Activated CD8-positive, alpha-beta T cell treated with anti-CD3 and anti-CD28 coated beads, Interleukin-2, amount 10 ng/mL, durations not matched to agents 7 days and 5 days (primary cell): ENCODE measurements around the gene FBLN1. TPM values are rescaled to one million over a fixed set of nuclear protein-coding genes. Genes with fewer than 3 reads are reported as not detected.

ENCODE experiments used
- ATAC-seq: fragments of 150-1000 bp; cut with Tn5 transposase; one replicate; pipeline ENCODE4 v1.10.0; 2021; ENCODE audit warnings: moderate library complexity
- CTCF ChIA-PET: fragments of 350-600 bp; sonication (Branson Sonifier 250); formaldehyde crosslinking; loops from one replicate; lab custom pipeline; 2021; ENCODE audit warnings: antibody characterized with exemption; lab: Charles Lee
- POLR2A ChIA-PET: fragments of 350-600 bp; sonication (Branson Sonifier 250); formaldehyde crosslinking; loops from one replicate; lab custom pipeline; 2021; ENCODE audit warnings: antibody characterized with exemption; lab: Charles Lee
- DNase-seq: peaks from one replicate; pipeline ENCODE4 v3.0.0-alpha.2; 2020
- H3K27ac Mint-ChIP-seq: one replicate; pipeline ENCODE4 v1.8.0; 2021; ENCODE audit warnings: mild to moderate bottlenecking, mixed read lengths
- H3K27me3 Mint-ChIP-seq: one replicate; pipeline ENCODE4 v1.8.0; 2021; ENCODE audit warnings: low read depth, mixed read lengths
- H3K36me3 Mint-ChIP-seq: one replicate; pipeline ENCODE4 v1.8.0; 2021; ENCODE audit warnings: low read depth, mixed read lengths
- H3K4me1 Mint-ChIP-seq: one replicate; pipeline ENCODE4 v1.8.0; 2021; ENCODE audit warnings: low read depth, mixed read lengths
- H3K4me3 Mint-ChIP-seq: one replicate; pipeline ENCODE4 v1.8.0; 2021; ENCODE audit warnings: mild to moderate bottlenecking, mixed read lengths
- H3K9me3 Mint-ChIP-seq: one replicate; pipeline ENCODE4 v1.8.0; 2022; ENCODE audit warnings: mixed read lengths; ENCODE audit not compliant: insufficient read depth
- total RNA-seq, 2 experiments: library from RNA; stranded (reverse); gene quantifications; one replicate each; pipeline ENCODE4 v1.2.3, GENCODE V29; 2021

Gene FBLN1
- total RNA-seq, 2 experiments from 2014 or later = not detected

DNA sequence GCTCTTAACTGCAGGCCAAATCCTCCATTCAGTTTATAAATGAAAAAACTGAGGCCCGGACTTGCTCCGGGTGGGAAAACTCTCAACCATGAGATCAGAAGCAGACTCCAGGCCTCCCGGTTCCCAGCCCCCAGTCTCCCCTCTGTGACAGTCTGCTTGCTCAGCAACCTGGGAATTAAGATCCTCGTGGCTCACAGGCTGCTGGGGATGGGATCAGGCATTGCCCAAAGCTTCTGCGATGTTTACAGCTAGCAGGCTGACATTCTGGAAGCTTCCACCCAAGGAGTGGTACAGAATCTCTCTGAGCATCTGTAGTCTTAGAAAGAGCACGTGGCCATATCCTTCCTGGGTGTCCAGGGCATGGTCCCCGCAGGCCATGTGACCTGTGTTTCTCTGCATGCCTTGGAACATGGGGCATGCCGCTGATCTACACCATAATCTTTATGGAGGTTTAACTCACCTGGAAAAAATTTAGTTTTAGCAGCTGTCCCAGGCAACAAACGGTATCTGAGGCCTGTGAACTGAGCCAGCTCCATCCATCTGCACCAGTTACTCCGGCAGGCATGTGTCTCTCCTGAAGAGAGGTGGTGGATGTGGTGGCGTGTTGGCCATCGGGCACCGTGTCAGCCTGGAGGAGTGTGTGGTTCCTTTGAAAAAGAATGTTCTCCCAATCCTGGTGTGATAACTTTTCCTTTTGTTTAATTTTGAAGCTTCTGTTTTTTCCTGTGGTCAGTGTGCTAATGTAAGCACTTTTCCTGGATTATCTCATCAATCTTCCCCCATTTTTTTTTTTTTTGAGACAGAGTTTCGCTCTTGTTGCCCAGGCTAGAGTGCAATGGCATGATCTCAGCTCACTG lies 7.9 kb downstream of the FBLN1 start:
- ATAC-seq = no peak
- Mint-ChIP-seq H3K4me1 (no peaks in the 10 kb centered on the region), H3K9me3 (no peaks in the 10 kb centered on the region), H3K4me3 (no peak overlapping the region), H3K27me3 (peaks cover 4% of the 10 kb centered on the region), H3K36me3 (no peaks in the 10 kb centered on the region), H3K27ac (no peak overlapping the region)
- ChIA-PET CTCF (no interaction called here), POLR2A (no interaction called here)
- DNase-seq = no peak

DNA sequence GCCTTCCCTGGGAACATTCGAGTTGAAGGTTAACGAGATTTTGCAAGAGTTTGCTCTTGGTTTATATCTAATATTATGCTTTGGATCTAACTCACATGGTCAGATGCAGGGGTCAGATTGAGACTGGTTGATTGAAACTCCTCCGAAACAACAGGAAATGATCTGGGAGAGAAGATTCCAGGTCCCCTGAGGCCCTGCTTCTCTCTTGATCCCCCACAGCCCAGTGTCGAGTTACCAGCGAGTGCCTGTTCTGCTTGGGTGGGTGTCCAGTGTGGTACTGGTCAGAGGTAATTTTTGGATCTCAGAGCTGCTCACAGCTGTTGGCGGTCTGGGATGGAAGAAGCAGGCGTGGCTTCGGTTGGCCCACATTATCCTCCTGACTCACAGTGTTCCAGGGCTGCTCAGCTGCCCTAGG lies 9.2 kb downstream of the FBLN1 start:
- no peaks in the 10 kb centered on the region for H3K9me3 Mint-ChIP-seq
- CTCF ChIA-PET = no interaction called here
- H3K27me3 Mint-ChIP-seq = no peaks in the 10 kb centered on the region
- POLR2A ChIA-PET = no interaction called here
- no peaks in the 10 kb centered on the region for H3K36me3 Mint-ChIP-seq
- ATAC-seq (no peak), DNase-seq (no peak)
- H3K27ac Mint-ChIP-seq = no peak overlapping the region
- H3K4me3 Mint-ChIP-seq = no peak overlapping the region
- H3K4me1 Mint-ChIP-seq = no peaks in the 10 kb centered on the region

DNA sequence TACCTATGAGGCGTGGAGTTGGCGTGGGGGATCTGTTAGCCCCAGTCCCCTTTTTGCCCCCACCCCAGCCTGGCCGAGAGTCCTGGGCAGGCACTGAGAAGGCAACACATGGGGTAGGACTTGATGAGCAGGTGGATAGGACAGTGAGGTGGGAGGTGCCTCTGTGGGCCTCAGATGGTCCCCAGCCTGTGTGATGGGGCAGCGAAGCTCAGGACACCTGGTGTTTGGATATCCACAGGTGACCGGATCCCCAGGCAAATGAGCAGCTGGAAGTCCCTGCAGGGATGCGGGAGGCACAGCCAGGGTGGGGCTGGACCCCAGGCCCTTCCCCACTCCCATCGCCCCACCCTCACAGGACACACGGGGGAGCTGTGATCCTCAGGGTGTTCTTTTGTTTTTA lies 9.7 kb downstream of the FBLN1 start:
- CTCF ChIA-PET = no interaction called here
- Mint-ChIP-seq H3K27me3 (no peaks in the 10 kb centered on the region), H3K4me1 (no peaks in the 10 kb centered on the region), H3K9me3 (no peaks in the 10 kb centered on the region), H3K4me3 (no peak overlapping the region), H3K36me3 (no peaks in the 10 kb centered on the region), H3K27ac (no peak overlapping the region)
- POLR2A ChIA-PET = no interaction called here
- DNase-seq = no peak
- ATAC-seq = no peak

DNA sequence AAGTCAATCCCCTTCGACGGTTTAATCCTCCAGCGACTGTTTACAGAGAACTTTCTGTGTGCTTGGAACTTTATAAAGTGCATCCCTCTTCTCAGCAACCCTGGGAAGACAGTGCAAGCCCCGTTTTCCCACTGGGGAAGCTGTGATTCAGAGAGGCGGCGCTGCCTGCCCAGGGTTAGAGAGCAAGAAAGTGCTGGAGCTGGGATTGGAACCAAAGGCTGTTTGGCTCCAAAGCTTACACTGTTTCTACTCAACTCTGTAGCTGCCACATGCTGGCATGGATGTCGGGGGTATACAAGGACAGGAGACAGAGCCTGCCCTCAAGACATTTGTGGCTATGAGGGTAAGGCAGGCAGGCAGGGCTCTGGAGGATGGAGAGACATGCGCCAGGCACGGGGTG lies 13.0 kb downstream of the FBLN1 start:
- no peak overlapping the region for H3K4me3 Mint-ChIP-seq
- DNase-seq = no peak
- H3K4me1 Mint-ChIP-seq = no peaks in the 10 kb centered on the region
- no peaks in the 10 kb centered on the region for H3K36me3 Mint-ChIP-seq
- H3K9me3 Mint-ChIP-seq = no peaks in the 10 kb centered on the region
- ATAC-seq = no peak
- H3K27me3 Mint-ChIP-seq = no peaks in the 10 kb centered on the region
- CTCF ChIA-PET = no interaction called here
- POLR2A ChIA-PET = no interaction called here
- no peak overlapping the region for H3K27ac Mint-ChIP-seq

DNA sequence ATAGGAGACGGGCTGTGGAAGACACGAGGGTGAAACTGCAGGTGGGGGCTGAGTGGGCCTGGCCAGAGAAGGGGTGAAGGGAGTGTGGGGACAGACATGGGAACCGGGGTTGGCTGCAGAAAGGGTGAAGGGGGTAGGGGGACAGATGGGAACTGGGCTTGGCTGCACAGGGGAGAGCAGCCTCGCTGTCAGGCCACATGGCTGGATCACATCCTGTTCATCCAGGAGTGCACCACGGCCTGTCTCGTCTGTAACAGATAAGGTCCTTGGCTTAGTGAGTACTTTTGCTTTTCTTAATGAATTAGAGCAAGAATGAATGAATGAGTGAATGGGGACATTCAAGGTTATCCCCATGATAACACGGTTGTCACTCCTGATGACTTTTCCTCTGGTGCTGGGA lies 13.5 kb downstream of the FBLN1 start:
- DNase-seq (no peak), ATAC-seq (no peak)
- Mint-ChIP-seq H3K9me3 (no peaks in the 10 kb centered on the region), H3K27ac (no peak overlapping the region), H3K4me1 (no peaks in the 10 kb centered on the region), H3K36me3 (no peaks in the 10 kb centered on the region), H3K27me3 (no peaks in the 10 kb centered on the region), H3K4me3 (no peak overlapping the region)
- ChIA-PET CTCF (no interaction called here), POLR2A (no interaction called here)

DNA sequence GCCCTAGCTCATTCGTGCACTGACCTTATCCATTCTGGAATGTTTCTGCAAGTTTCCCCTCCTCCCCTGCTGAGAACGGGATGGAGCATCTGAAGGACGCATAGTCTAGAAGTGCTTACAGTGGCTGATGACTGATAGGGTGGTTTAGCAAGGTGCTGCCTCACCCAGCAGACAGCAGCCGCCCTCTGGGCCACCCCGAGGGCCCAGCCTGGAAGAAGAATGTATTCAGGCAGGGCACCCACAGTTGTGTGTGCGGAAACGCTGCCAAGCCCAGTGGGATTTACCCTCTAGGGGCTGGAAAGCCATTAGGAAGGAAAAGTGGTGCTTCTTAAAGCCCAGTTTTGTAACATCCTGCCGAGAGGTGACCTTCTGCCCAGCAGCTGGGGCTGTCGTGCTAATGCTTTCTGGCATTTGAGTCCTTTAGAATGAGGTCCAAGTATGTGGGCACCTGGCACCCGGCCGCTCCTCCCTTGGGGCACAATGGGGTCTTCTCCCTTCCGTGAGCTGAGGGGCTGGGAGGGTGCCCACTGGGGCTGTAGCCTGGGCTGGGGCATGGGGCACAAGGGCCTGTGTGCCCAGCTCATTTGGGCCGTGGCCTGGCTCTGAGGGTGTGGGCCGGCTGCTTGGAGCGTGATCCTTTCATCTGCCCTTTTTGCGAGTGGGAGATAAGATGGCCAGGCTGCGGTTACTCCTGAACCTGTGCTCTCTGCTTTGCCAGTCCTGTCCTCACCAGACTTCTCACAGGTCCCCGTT lies 14.4 kb downstream of the FBLN1 start:
- Mint-ChIP-seq H3K27ac (no peak overlapping the region), H3K36me3 (no peaks in the 10 kb centered on the region), H3K9me3 (no peaks in the 10 kb centered on the region), H3K4me3 (no peak overlapping the region), H3K4me1 (no peaks in the 10 kb centered on the region), H3K27me3 (no peaks in the 10 kb centered on the region)
- CTCF ChIA-PET = no interaction called here
- DNase-seq (no peak), ATAC-seq (no peak)
- POLR2A ChIA-PET = no interaction called here

DNA sequence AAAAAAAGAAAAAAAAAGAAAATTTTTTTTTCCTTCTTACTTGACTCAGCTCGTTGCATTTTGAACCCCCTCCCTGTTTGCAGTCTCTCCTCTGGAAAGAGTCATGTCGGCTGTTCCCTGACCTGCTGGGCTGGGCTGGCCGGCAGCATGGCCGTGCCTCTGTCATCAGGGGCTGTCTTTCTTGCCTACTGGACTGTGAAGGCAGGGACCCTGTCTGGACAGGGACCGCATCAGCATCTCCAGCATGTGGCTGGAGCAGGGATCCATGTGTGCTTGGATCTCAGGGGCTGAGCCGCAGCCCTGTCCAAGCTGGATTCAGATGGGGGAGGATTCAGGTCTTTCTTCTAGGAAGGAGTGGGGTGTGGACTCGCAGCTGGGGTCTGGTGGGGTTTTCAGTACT lies 15.5 kb downstream of the FBLN1 start:
- Mint-ChIP-seq H3K4me3 (no peak overlapping the region), H3K27me3 (no peaks in the 10 kb centered on the region), H3K36me3 (no peaks in the 10 kb centered on the region), H3K27ac (no peak overlapping the region), H3K4me1 (no peaks in the 10 kb centered on the region), H3K9me3 (no peaks in the 10 kb centered on the region)
- ChIA-PET POLR2A (no interaction called here), CTCF (no interaction called here)
- no peak for DNase-seq
- no peak for ATAC-seq

DNA sequence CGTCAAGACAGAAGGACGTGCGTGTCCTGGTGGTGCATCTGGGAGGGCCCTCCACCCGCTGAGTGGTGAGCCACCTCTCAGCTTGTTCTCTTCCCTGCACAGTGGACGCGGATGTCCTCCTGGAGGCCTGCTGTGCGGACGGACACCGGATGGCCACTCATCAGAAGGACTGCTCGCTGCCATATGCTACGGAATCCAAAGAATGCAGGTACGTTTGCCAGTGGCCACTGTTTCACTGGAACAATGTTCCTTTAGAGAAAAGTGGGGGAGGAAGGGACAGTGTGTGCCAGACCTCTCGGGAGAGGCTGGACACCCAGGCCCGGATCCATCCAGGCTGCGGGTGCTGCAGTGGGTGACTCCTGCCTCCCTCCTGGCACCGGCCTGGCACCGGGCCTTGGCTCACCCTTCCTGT lies 15.9 kb downstream of the FBLN1 start:
- Mint-ChIP-seq H3K36me3 (no peaks in the 10 kb centered on the region), H3K9me3 (no peaks in the 10 kb centered on the region), H3K4me1 (no peaks in the 10 kb centered on the region), H3K27ac (no peak overlapping the region), H3K27me3 (no peaks in the 10 kb centered on the region), H3K4me3 (no peak overlapping the region)
- ChIA-PET POLR2A (no interaction called here), CTCF (no interaction called here)
- DNase-seq (no peak), ATAC-seq (no peak)

DNA sequence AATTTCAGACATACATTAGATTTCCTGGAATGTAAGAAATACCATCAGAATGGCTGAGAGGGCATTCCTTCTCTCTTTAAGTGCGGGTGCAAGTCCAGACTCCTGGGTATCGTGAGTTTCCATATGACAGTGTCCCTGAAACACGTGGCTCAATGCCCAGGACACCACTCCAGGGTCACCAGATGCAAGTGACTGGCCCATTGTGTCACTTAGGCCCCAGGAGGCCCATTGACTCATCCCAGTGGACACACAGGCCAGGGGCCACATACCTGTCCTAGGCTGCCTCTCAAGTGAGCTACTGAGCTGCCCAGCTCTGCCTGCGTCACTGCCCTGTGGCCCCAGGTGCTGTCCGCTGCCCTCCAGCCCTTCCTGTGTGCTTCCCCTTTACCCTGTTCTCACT lies 18.5 kb downstream of the FBLN1 start:
- H3K27me3 Mint-ChIP-seq = no peaks in the 10 kb centered on the region
- H3K27ac Mint-ChIP-seq = no peak overlapping the region
- ChIA-PET CTCF (interaction anchor here (0.5 kb wide), 1 partner anchor 81 kb away, joined by 3 read pairs; no protein-coding TSS in a partner anchor), POLR2A (no interaction called here)
- H3K36me3 Mint-ChIP-seq = no peaks in the 10 kb centered on the region
- ATAC-seq (no peak), DNase-seq (no peak)
- no peak overlapping the region for H3K4me3 Mint-ChIP-seq
- H3K9me3 Mint-ChIP-seq = no peaks in the 10 kb centered on the region
- no peaks in the 10 kb centered on the region for H3K4me1 Mint-ChIP-seq

DNA sequence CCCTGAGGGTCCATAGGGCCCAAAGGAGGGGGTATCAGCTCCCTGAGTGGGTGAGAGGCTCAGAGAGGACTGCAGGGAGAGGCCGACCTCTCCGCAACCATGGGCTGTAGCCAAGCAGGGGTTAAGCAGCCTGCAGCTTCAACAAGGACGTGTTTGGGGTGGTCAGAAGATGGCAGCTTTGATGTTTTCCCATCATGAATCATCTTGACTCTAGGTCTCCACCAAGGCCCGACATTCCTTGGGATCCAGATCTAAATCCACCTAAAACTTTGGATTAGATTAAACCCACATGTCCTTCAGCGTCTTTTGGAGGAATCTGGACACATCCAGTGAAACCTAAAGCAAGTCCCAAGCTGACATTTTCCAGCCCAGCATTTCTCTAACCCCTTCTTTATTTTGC lies 19.8 kb downstream of the FBLN1 start:
- H3K4me3 Mint-ChIP-seq = no peak overlapping the region
- no peaks in the 10 kb centered on the region for H3K9me3 Mint-ChIP-seq
- H3K4me1 Mint-ChIP-seq = no peaks in the 10 kb centered on the region
- no peak for DNase-seq
- no peak overlapping the region for H3K27ac Mint-ChIP-seq
- no peaks in the 10 kb centered on the region for H3K27me3 Mint-ChIP-seq
- POLR2A ChIA-PET = no interaction called here
- no peaks in the 10 kb centered on the region for H3K36me3 Mint-ChIP-seq
- ATAC-seq = no peak
- CTCF ChIA-PET = no interaction called here

DNA sequence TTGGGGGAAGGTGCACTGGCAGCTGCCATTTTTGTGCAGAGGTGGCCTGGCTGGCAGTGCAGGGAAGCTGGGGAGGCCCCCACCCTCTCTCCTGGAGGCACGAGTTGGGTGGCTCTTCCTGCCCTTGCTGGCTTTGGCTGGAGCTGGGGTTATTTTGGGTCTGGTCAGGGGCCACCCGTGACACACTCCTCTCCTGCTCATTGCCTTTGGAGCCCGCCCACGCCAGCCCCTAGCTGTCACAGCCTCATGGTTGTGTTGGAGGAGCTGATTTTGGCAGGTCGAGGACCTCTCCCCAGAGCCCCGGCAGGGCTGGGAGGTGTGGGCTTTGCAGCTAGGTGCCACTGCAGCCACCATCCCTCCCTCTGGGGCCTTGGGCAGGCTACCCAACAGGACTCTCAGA lies 21.5 kb downstream of the FBLN1 start:
- Mint-ChIP-seq H3K4me1 (no peaks in the 10 kb centered on the region), H3K27ac (no peak overlapping the region), H3K4me3 (no peak overlapping the region), H3K27me3 (no peaks in the 10 kb centered on the region), H3K36me3 (no peaks in the 10 kb centered on the region), H3K9me3 (no peaks in the 10 kb centered on the region)
- POLR2A ChIA-PET = no interaction called here
- no peak for DNase-seq
- CTCF ChIA-PET = interaction anchor here (0.6 kb wide), 1 partner anchor 226 kb away, joined by 4 read pairs; no protein-coding TSS in a partner anchor
- no peak for ATAC-seq

DNA sequence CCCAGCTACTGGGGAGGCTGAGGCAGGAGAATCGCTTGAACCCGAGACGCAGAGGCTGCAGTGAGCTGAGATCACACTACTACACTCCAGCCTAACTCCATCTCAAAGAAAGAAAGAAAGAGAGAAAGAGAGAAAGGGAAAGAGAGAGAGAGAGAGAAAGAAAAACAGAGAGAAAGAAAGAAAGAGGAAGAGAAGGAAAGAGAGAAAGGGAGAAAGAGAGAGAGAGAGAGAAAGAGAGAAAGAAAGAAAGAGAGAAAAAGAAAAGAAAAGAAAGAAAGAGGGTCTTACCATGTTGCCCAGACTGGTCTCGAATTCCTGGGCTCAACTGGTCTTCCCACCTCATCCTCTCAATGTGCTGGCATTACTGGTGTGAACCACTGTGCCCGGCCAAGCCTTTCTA lies 22.3 kb downstream of the FBLN1 start:
- no peaks in the 10 kb centered on the region for H3K27me3 Mint-ChIP-seq
- H3K27ac Mint-ChIP-seq = no peak overlapping the region
- H3K9me3 Mint-ChIP-seq = no peaks in the 10 kb centered on the region
- no peak overlapping the region for H3K4me3 Mint-ChIP-seq
- POLR2A ChIA-PET = interaction anchor here (1.0 kb wide), 1 partner anchor 39 kb away, joined by 3 read pairs; no protein-coding TSS in a partner anchor
- no peaks in the 10 kb centered on the region for H3K4me1 Mint-ChIP-seq
- ATAC-seq (no peak), DNase-seq (no peak)
- H3K36me3 Mint-ChIP-seq = no peaks in the 10 kb centered on the region
- CTCF ChIA-PET = interaction anchor here (0.6 kb wide), 1 partner anchor 225 kb away, joined by 4 read pairs; no protein-coding TSS in a partner anchor
